IgD-negative memory B cell (primary cell): ENCODE measurements around the gene SHQ1. TPM values are rescaled to one million over a fixed set of nuclear protein-coding genes. Genes with fewer than 3 reads are reported as not detected.

Source experiments
- H3K27ac Mint-ChIP-seq, 3 donors: one replicate each; pipeline ENCODE4 v1.8.0; 2020 to 2022; ENCODE audit warnings: mild to moderate bottlenecking in 3 of 3, mixed read lengths in 3 of 3, moderate library complexity in 1 of 3
- H3K27me3 Mint-ChIP-seq: one replicate; pipeline ENCODE4 v1.8.0; 2021; ENCODE audit warnings: mixed read lengths
- H3K36me3 Mint-ChIP-seq: one replicate; pipeline ENCODE4 v1.8.0; 2020; ENCODE audit warnings: mild to moderate bottlenecking, mixed read lengths
- H3K4me1 Mint-ChIP-seq, 3 donors: one replicate each; pipeline ENCODE4 v1.8.0; 2020 to 2022; ENCODE audit warnings: mixed read lengths in 3 of 3, mild to moderate bottlenecking in 1 of 3
- H3K4me3 Mint-ChIP-seq, 4 donors: one replicate each; pipeline ENCODE4 v1.8.0; 2020 to 2022; ENCODE audit warnings: mild to moderate bottlenecking in 4 of 4, mixed read lengths in 4 of 4, moderate library complexity in 3 of 4
- H3K9me3 Mint-ChIP-seq, 3 donors: one replicate each; pipeline ENCODE4 v1.8.0; 2020 to 2021; ENCODE audit warnings: mixed read lengths in 3 of 3, mild to moderate bottlenecking in 1 of 3
- polyA plus RNA-seq: library from polyadenylated mRNA; unstranded; fragments of 300-500 nt; fragmentation: Illumina TruSeq; gene quantifications from one replicate; pipeline ENCODE4 v1.2.3, GENCODE V29; 2021

SHQ1 gene
- polyA plus RNA-seq = 12.9 TPM

DNA sequence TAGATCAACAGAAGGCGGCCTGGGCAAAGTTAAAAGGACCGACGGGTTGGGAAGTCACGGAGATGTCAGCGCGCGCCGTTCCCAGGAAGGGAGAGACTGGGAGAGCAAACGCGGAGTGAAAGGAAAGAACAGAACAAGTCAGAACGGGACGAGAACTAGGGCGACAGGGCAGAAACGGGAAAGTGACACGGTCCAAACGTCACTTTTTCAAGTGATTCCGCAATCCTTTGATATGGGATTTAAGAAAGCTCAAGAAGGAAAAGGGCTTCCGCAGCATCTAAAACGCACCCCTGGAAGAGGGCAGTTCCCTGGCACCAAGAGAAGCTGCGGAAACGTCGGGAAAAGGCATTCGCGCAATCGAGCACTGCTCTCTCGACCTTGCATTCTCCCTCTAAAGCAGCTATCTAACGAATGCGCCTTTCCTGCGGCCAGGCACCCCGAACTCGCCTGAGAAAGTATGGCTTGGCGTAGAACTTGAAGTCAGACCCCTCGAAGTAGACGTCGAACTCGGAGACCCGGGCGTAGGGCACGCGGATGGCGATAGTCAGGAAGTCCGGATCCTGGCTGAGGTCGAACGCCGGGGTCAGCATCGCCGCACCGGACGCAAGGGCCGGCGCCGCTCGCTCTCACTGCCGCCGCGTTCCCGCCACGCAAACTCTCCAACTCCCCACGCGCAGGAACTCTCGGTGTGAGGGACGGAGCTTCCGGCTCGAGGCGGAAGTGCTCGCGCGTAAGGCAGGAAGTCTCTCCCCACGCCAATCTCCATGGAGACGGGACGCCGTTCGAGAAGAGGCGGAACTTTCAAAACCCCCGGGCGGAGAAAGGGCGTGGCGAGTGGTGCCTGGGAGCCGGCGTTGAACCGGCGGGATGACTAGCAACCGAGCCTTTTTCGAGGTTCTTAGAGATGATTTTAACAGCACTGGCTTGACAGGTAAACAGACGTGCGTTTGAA is at the start of gene SHQ1:
SHQ1 (minus strand) TSS at position 695 of the 952 bp plus-strand sequence; CDS start at position 590, 105 bp downstream.
- peak within 1 kb of the TSS; percentile 82 to 91 (median 90) for H3K27ac Mint-ChIP-seq
- peaks cover 3% of the 10 kb centered on the region for H3K36me3 Mint-ChIP-seq
- peak within 1 kb of the TSS; percentile 90 to 99 (median 96) for H3K4me3 Mint-ChIP-seq
- peaks cover 26 to 39% (median 32%) of the 10 kb centered on the region in 3 donors for H3K4me1 Mint-ChIP-seq
- peaks cover 2% of the 10 kb centered on the region for H3K27me3 Mint-ChIP-seq
- no peaks in the 10 kb centered on the region for H3K9me3 Mint-ChIP-seq

DNA sequence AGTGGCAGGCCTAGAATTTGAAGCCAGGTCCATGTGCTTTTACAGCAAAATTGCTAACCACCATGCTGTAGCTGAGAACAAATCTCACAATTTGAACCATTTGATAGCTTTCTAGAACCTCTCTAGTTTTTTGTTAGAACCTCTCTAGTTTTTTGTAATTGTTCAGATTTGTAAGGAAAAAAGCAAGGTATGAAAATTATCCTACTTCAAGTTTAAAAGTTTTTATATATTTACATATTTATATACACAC is 49.4 kb upstream of the SHQ1 start:
- Mint-ChIP-seq H3K9me3 (no peaks in the 10 kb centered on the region), H3K27me3 (peaks cover 21% of the 10 kb centered on the region), H3K4me3 (no peak overlapping the region), H3K4me1 (no peaks in the 10 kb centered on the region), H3K36me3 (no peaks in the 10 kb centered on the region), H3K27ac (no peak overlapping the region)

DNA sequence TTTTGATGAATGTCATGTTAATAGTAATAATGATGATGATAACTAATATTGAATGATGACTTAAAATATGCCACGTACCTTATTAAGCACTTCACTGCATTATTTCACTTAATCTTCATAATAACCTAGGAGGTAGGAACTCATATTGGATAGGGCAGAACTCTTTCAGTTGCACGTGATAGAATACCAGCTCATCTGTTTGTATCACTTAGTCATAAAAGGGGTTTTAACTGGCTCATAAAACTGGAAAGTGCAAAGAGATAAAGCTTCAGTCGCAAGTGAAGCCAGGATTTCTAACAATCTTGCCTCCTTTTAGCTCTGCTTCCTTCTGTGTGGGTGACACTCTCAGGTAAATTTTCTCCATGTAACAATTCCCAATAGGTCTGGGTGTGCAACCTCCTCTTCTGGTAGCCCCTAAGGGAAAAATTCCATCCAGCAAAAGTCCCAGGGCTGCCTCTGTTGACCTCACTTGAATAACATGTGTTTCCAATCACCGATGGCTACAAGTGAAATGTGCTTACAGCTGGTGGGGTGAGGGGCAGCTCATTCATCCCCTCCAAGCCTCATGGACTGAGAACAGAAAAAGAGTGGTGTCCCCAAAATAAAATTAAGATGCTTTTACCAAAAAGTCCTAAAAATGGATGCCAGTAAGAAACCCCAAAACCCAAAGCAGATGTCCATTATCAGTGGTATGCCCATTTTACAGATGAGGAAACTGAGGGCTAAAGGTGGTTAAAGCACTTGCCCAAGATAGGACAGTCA is 48.9 kb upstream of the SHQ1 start:
- Mint-ChIP-seq H3K9me3 (no peaks in the 10 kb centered on the region), H3K27me3 (peaks cover 20% of the 10 kb centered on the region), H3K4me3 (no peak overlapping the region), H3K36me3 (no peaks in the 10 kb centered on the region), H3K4me1 (no peaks in the 10 kb centered on the region), H3K27ac (no peak overlapping the region)

DNA sequence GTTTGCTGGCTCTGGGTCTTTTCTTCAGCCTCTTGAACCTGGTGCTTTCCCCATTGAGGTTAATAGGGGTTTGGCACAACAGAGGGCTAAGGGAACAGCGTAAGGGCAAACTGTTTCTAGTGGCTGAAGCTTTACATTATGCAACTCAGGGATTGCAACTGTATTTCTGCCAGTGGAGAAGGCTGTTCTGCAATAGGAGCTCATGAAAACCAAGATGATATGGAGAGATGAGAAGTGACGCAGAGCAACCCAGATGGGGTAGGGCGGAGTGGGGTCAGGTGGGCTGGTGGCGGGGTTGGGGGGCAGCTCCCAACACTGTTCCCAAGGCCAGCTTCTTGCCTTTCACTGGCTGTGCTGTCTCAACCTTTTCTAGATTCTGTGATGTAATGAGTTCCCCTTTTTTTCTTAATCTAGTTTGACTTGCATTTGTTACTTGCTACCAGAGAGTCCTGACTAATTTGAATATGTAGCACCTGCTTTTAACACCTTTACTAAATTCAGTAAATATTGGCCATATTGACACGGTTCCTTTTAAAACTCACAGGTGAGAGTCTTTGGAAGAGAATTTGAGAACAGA is 46.8 kb upstream of the SHQ1 start:
- H3K27me3 Mint-ChIP-seq = peaks cover 32% of the 10 kb centered on the region
- no peaks in the 10 kb centered on the region for H3K9me3 Mint-ChIP-seq
- H3K4me1 Mint-ChIP-seq = no peaks in the 10 kb centered on the region
- H3K27ac Mint-ChIP-seq = no peak overlapping the region
- H3K4me3 Mint-ChIP-seq = no peak overlapping the region
- H3K36me3 Mint-ChIP-seq = no peaks in the 10 kb centered on the region

DNA sequence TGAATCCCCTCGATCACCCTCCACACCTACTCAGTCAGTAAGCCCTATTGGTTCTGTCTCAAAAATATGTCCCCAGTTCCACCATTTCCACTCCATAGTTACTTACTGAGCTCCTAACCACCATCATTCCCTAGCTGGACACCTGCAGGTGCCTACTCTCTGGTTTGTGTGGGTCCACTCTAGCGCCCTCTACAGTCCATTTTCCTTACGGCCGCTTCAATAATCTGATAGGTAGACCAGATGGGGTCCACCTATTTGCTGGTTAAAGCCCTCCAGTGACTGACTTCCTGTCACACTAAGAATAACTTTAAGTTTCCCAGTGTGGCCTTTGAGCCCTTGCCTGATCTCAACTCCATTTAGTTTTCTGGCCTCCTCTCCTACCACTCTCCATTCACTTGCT is 44.6 kb upstream of the SHQ1 start:
- Mint-ChIP-seq H3K27ac (no peak overlapping the region), H3K9me3 (no peaks in the 10 kb centered on the region), H3K4me3 (no peak overlapping the region), H3K4me1 (peaks cover 0 to 3% (median 0%) of the 10 kb centered on the region in 3 donors), H3K27me3 (peaks cover 48% of the 10 kb centered on the region), H3K36me3 (no peaks in the 10 kb centered on the region)

DNA sequence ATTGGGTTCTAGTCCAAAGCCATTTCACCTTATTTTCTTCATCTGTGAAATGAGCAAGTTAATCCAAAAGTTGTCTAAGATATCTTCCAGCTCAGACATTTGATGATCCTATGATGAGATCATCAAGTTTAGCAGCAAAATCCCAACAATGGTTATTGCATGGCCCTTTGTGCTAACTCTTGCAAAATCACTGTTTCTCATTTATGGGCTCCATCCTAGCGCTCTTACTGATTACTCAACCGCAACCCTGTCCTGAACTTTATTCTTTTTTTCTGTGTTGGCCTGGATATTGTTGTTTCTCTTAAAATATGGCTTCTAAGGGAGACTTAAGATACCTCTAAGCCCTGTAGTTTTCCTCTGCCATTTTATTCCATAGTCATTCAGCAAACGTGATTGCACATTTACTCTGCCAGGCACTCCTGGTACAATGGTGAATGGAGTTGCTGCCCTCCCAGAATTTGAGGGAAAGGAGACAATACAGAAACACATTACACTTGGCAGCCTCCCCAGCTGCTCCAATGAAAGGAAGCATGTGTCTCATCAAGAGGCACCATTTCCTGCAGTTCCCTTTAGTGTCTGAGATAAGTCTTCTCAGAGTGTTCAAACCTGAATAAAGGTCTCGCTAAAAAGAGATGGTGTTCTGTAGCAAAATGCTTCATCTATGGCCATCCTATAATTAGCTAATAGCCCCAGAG is 44.0 kb upstream of the SHQ1 start:
- H3K27me3 Mint-ChIP-seq = peaks cover 53% of the 10 kb centered on the region

DNA sequence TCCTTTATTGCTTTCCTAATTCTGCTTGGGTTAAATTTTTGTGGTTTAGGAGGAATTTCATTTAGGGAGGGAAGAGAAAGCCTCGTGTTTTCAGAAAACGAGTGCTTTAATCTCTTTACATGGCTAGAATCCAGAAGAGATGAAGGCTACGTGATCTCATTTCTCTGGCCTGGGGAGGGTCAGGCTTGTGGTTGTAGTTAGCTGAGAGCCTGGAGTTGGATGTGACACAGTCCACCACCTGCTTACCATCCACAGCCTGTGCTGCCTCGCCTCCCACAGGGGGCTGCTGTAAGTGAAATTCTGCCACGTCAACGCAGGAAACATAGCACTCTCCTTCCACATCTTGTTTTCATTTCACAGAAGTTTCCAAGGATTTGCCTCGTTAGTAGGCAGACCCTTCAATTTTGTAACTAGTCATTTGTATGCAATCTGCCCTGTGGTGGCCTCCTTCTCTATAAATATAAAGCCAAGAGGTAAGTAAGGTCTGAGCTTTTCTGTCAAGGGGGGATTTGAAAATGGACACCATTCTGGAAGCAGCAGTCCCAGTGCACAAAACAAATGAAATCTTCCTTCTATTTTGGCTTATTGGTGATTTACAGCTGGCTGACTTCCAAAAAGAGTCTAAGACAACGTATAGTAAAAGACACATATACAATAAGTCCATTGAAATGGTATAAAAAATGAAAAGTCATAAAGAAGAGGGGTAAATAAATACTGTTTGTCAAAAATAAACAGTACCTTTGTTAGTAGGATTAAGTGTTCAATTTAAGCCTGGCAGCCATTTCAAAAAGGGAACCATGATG is 43.0 kb upstream of the SHQ1 start:
- Mint-ChIP-seq H3K36me3 (no peaks in the 10 kb centered on the region), H3K27me3 (peaks cover 56% of the 10 kb centered on the region), H3K27ac (no peak overlapping the region), H3K4me1 (peaks cover 4 to 12% (median 5%) of the 10 kb centered on the region in 3 donors), H3K4me3 (no peak overlapping the region), H3K9me3 (no peaks in the 10 kb centered on the region)

More for the DNA sequence above, 44.0 kb upstream of the SHQ1 start:
- no peaks in the 10 kb centered on the region for H3K9me3 Mint-ChIP-seq
- H3K4me3 Mint-ChIP-seq = no peak overlapping the region
- peaks cover 4 to 9% (median 5%) of the 10 kb centered on the region in 3 donors for H3K4me1 Mint-ChIP-seq
- H3K36me3 Mint-ChIP-seq = no peaks in the 10 kb centered on the region
- no peak overlapping the region for H3K27ac Mint-ChIP-seq

DNA sequence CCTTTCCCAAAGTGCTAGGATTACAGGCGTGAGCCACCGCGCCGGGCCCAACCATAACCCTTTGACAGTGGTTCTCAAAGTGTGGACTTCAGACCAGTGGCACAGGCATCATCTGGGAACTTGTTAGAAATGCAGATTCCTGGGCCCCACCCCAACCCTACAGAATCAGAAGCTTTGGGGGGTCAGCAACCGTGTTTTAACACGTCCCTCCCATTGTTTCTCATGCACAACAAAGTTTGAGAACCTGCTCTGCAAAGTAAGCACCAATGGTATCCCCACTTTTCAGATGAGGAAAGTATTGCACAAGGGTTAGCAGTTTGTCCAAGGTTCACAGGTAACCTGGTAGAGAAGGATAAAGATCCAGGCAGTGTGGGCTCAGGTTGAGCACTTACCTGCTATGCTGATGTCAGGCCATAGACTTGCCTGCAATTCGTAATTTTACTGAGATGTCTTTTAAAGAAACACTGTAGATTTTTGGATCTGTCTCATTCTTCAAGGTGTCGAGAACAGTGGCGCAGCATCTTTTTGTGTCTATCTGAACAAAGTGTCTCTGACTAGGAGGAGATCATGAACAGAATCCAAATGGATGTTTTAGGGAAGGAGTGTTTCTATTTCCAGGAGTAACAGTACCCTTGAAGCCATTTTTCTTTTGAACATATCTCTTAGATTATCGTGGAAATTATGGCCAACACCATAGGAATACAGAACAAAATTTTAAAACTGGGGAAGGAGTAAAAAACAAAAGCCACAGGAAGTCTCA is 42.1 kb upstream of the SHQ1 start:
- peaks cover 63% of the 10 kb centered on the region for H3K27me3 Mint-ChIP-seq
- no peak overlapping the region for H3K4me3 Mint-ChIP-seq
- peaks cover 4 to 12% (median 5%) of the 10 kb centered on the region in 3 donors for H3K4me1 Mint-ChIP-seq
- no peaks in the 10 kb centered on the region for H3K36me3 Mint-ChIP-seq
- H3K9me3 Mint-ChIP-seq = no peaks in the 10 kb centered on the region
- H3K27ac Mint-ChIP-seq = no peak overlapping the region

DNA sequence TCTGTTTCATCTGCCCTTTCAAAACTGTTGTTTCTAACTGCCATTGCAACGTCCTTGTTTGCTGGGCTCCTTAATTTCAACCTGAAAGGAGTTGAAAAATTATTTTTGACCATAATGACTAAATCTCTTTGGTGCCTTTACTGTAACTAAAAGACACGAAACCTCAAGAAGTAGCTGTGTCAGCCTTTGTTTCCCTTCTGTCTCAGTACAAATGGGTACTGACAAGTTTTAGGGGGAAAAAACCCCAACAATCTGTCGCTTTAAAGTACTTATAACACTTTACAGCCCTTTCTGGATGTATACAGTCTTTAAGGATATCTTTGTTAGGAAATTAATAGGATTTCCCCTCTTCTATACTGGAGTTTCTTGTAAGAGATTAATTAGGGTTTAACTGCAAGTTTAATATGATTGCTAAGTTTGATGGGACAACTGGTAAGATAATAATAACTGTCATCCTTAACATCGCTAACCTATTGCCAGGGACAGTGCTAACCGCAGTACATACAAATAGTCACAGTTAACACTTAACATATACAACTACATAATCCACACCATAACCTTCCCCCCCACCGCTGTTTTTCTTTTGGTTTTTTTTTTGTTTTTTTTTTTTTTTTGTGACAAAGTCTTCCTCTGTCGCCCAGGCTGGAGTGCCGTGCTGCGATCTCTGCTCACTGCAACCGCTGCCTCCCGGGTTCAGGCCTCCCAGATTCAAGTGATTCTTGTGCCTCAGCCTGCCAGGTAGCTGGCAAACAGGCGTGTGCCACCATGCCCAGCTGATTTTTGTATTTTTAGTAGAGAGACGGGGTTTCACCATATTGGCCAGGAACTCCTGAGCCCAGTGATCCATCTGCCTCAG is 41.3 kb upstream of the SHQ1 start:
- Mint-ChIP-seq H3K36me3 (no peaks in the 10 kb centered on the region), H3K4me1 (peaks cover 4 to 12% (median 5%) of the 10 kb centered on the region in 3 donors), H3K27ac (peak overlapping the region in 1 of 3 donors; percentile 48), H3K27me3 (peaks cover 61% of the 10 kb centered on the region), H3K4me3 (no peak overlapping the region), H3K9me3 (no peaks in the 10 kb centered on the region)

DNA sequence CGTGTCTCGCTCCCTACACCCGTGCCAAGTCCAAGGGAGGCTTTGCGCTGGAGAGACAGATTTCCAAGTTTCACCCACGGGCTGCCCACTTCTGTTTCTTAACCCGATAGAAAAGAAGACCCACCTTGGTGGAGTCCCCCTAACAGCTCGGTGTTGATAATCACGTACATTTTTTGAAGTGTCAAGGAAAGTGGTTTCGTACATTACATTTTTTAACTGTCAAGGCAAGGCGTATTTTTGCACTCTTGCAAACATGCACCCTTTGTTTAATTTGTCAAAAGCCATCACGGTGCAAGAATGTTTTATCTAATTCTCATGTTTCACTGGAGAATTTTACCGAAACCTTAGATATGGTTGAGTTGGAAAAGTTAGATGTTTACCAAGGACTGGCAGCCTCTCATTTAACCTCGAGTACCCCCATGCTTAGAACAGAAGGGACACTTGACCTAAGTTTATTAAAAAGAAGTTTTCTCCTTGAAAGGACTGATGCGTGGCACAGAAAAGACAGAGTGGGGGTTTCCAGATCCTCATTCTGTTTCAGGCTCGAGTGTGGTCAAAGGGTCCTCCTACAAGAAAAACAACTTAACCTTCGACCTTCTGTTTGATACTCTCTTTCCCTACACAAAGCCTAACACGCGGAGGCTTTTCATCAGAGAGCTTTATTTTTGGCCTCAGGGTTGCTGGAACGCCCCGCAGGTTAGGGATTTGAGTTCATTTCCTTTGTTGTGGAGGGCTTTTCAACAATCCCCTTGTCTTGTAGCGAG is 40.5 kb upstream of the SHQ1 start:
- no peaks in the 10 kb centered on the region for H3K36me3 Mint-ChIP-seq
- H3K9me3 Mint-ChIP-seq = peaks cover 2 to 5% (median 3%) of the 10 kb centered on the region in 3 donors
- peaks cover 4 to 12% (median 5%) of the 10 kb centered on the region in 3 donors for H3K4me1 Mint-ChIP-seq
- peaks cover 61% of the 10 kb centered on the region for H3K27me3 Mint-ChIP-seq
- H3K4me3 Mint-ChIP-seq = peak overlapping the region in 2 of 4 donors; percentile 44 to 75
- H3K27ac Mint-ChIP-seq = no peak overlapping the region

DNA sequence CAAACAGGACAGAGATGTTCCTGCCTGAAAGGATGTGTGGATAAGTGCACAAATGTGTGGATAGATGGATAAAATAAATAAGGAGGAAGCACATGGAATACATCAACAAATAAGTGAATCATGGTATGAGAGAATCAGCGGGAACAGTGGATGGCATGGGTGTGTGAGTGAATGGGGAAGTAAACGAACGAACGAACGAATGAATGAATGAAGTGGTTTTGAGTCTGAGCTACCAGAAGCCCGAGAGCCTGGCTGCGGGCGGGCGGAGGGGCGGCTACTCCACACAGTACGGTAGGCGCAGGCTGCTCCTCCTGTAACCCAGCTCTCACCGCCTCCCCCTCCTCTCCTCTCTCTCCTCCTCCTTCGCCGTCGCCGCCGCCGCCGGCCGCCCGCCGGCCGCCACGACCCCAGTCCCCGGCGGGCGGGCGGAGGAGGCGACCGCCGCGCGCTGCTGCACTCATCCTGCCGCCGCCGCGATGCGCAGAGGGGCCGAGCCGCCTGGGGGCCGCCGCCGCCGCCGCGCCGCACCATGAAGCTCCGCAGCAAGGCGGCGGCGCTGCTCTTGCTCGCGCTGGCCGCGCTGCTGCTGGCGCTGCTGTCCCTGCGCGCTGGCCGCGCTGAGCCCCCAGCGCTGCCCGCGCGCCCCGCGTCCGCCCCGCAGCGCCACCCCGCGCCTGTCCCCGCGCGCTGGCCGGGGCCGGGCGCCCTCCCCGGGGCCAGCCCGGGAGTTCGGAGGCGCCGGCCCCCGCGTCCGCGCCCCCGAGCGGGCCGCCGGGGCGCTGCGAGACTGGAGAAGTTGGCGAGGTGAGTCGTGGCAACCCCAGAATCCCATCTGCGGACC is 39.7 kb upstream of the SHQ1 start, which contains the start of gene GXYLT2:
GXYLT2 (plus strand) TSS at position 342 of the 841 bp plus-strand sequence; CDS start at position 530, 188 bp downstream.
- H3K36me3 Mint-ChIP-seq = no peaks in the 10 kb centered on the region
- H3K9me3 Mint-ChIP-seq = peaks cover 3 to 11% (median 7%) of the 10 kb centered on the region in 3 donors
- no peak within 1 kb of the TSS for H3K27ac Mint-ChIP-seq
- peak within 1 kb of the TSS; percentile 18 to 86 (median 67) for H3K4me3 Mint-ChIP-seq
- peaks cover 4 to 12% (median 5%) of the 10 kb centered on the region in 3 donors for H3K4me1 Mint-ChIP-seq
- H3K27me3 Mint-ChIP-seq = peaks cover 58% of the 10 kb centered on the region
